BE2C (cell line): ENCODE measurements around the gene P3H2.

Source experiments
- DNase-seq: peaks from one replicate; pipeline ENCODE4 v3.0.0-alpha.2; 2020
- H3K27me3 ChIP-seq: fragments of 250-450 bp; sonication (Bioruptor Pico); 2 replicates; pipeline ENCODE4 v1.5.1; 2020; ENCODE audit warnings: mild to moderate bottlenecking
- H3K36me3 ChIP-seq: fragments of 250-450 bp; sonication (Bioruptor Pico); 2 replicates; pipeline ENCODE4 v1.5.1; 2020; ENCODE audit warnings: mild to moderate bottlenecking
- H3K4me1 ChIP-seq: fragments of 250-450 bp; sonication (Bioruptor Pico); 2 replicates; pipeline ENCODE4 v1.5.1; 2020
- H3K4me3 ChIP-seq: 2 replicates; pipeline ENCODE4 v1.5.1; 2011; ENCODE audit warnings: low read depth, low read length
- H3K9me3 ChIP-seq: fragments of 250-450 bp; sonication (Bioruptor Pico); 2 replicates; pipeline ENCODE4 v1.5.1; 2020
- TF ChIP-seq, protein P1 (sequence below): IDR thresholded peaks from 2 replicates; pipeline ENCODE4 v1.5.1; 2012; ENCODE audit warnings: mild to moderate bottlenecking, low read depth, low read length

P3H2 gene

DNA sequence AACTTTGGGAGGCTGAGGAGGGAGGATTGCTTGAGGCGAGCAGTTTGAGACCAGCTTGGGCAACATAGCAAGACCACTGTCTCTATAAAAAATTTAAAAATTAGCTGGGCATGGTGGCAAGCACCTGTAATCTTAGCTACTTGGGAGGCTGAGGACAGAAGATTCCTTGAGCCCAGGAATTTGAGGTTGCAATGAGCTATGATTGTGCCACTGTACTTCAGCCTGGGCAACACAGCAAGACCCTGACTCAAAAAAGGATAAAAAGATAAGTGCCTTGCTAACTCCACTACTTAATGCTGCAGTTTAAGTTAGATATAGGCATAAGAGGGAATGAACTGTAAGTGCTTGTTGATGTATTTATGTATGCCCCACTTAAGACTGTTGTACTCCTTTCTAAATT is 102.2 kb downstream of the P3H2 start:
- Histone ChIP-seq H3K4me1 (no peaks in the 10 kb centered on the region), H3K36me3 (no peaks in the 10 kb centered on the region), H3K4me3 (no peak overlapping the region), H3K9me3 (no peaks in the 10 kb centered on the region), H3K27me3 (no peaks in the 10 kb centered on the region)
- TF ChIP-seq, protein P1, sequence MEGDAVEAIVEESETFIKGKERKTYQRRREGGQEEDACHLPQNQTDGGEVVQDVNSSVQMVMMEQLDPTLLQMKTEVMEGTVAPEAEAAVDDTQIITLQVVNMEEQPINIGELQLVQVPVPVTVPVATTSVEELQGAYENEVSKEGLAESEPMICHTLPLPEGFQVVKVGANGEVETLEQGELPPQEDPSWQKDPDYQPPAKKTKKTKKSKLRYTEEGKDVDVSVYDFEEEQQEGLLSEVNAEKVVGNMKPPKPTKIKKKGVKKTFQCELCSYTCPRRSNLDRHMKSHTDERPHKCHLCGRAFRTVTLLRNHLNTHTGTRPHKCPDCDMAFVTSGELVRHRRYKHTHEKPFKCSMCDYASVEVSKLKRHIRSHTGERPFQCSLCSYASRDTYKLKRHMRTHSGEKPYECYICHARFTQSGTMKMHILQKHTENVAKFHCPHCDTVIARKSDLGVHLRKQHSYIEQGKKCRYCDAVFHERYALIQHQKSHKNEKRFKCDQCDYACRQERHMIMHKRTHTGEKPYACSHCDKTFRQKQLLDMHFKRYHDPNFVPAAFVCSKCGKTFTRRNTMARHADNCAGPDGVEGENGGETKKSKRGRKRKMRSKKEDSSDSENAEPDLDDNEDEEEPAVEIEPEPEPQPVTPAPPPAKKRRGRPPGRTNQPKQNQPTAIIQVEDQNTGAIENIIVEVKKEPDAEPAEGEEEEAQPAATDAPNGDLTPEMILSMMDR = no peak
- DNase-seq = no peak

DNA sequence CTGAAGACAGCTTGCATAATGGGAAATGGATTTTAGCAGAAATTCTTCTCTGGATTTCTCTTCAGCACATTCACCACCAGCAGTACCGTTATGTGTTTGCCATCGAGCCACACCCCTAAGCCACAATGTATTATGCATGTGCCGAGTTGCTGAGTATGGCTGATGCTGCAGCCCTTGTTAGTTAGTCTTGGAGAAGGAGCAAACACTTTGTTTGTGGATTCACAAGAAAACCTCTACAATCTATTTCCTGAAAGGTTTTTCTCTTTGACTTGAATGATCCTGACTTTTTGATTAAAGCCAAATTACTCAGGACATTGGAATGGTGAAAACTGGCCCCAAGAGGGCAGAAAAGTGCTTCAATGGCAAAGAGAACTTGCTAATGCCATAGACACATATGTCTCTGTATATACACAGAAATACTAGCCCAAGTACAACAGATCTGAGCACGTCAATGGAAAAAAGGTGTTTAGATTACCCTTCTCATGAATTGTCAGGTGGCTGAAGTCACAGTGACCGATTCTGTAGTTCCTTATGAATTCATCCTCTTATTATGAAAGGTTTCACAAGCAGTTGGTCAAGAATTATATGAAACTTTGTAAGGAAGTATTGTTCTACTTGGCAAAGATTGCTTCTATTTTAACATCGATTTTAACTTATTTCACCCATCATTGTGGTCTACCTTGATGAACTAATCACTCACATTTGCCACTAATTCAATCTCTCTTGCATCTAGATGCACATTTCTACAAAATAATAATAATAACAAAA is 103.0 kb downstream of the P3H2 start:
- TF ChIP-seq, protein P1 = no peak
- no peaks in the 10 kb centered on the region for H3K9me3 ChIP-seq
- no peak overlapping the region for H3K4me3 ChIP-seq
- H3K4me1 ChIP-seq = no peaks in the 10 kb centered on the region
- DNase-seq = no peak
- H3K27me3 ChIP-seq = no peaks in the 10 kb centered on the region
- H3K36me3 ChIP-seq = no peaks in the 10 kb centered on the region

DNA sequence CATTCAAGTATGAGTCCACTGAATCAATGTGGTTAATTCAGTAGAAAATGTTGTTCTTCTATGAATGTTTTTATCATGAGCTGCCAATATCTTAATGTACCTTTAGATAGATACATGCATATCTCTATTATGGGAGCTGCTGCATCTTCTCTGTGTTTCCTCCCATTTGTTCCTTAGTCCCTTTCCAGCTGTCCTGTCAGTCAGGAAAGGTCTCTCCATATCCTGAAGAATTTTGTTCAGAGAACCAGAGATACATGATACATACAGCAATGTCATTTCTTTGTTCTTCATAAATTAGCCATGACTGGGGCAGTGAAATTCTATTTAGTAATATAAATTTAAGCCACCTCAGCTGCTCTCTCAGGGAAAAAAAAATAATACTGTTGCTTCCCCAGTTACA is 103.7 kb downstream of the P3H2 start:
- Histone ChIP-seq H3K36me3 (no peaks in the 10 kb centered on the region), H3K27me3 (no peaks in the 10 kb centered on the region), H3K9me3 (no peaks in the 10 kb centered on the region), H3K4me1 (no peaks in the 10 kb centered on the region), H3K4me3 (no peak overlapping the region)
- TF ChIP-seq, protein P1 = no peak
- no peak for DNase-seq

DNA sequence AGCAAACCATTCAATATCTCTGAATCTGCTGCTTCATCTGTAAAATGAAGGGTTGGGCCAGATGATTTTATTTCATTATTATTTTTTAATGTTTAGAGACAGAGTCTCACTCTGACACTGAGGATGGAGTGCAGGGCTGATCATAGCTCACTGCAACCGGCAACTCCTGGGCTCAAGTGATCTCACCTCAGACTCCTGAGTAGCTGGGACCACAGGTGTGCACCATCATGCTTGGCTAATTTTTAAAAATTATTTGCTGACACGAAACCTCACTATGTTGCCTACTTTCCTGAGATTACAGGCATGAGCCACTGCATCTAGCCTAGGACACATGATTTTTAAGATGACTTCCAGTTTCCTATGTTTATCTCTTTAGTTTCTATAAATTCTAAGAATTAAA is 105.8 kb downstream of the P3H2 start:
- no peaks in the 10 kb centered on the region for H3K4me1 ChIP-seq
- H3K36me3 ChIP-seq = no peaks in the 10 kb centered on the region
- no peak overlapping the region for H3K4me3 ChIP-seq
- H3K9me3 ChIP-seq = no peaks in the 10 kb centered on the region
- no peak for DNase-seq
- no peaks in the 10 kb centered on the region for H3K27me3 ChIP-seq
- TF ChIP-seq, protein P1 = no peak

DNA sequence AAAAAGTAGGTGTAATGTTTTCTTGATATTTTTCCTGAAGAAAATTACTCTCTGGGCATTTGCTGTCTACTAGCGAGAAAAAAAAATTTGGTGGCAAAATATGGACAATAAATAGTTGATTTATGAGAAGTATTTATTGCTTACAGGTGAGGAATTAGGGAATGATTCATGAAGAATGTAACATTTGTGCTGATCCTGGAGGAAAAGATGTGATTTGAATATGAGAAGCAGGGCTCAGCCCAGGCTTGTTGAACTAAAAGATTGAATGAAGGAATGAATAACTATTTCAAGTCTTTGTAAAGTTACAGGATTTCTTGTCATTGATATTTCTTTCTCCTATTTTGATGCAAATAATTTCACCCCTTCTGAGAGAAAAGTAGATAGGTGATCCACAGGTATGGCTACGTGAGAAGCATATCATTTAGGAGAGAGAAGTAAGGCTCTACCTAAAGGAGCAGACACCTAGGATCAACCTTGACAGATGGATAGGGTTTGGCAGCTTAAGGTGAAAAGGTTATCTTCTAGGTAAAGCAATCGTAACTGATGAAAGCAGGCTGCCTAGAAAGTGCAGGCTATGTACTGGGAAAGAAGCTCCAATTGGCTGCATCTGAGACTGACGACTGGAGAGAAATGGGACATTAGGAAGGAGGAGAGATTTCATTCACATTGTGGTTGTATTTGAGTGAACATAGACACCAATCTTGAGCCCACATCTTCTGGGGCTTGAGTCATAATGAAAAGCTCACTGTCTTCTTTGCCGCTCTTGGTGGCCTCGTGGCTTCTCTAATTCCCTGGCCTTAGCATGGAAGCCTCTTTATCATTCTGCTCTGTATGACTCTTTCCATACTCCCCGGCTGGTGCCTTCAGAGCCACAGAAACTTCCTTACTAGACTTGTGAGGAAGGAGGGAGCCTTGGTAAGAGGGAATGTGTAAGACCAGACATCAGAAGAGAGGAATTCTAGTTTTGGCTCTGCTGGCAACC is 106.5 kb downstream of the P3H2 start:
- Histone ChIP-seq H3K9me3 (no peaks in the 10 kb centered on the region), H3K4me1 (no peaks in the 10 kb centered on the region), H3K36me3 (no peaks in the 10 kb centered on the region), H3K4me3 (no peak overlapping the region), H3K27me3 (no peaks in the 10 kb centered on the region)
- TF ChIP-seq, protein P1 = no peak
- DNase-seq = no peak
